ENCODE measurements around the gene DNTT. TPM values are rescaled to one million over a fixed set of nuclear protein-coding genes. Genes with fewer than 3 reads are reported as not detected.

Gene DNTT
- total RNA-seq, 6 experiments from 2014 or later, result not detected

DNA sequence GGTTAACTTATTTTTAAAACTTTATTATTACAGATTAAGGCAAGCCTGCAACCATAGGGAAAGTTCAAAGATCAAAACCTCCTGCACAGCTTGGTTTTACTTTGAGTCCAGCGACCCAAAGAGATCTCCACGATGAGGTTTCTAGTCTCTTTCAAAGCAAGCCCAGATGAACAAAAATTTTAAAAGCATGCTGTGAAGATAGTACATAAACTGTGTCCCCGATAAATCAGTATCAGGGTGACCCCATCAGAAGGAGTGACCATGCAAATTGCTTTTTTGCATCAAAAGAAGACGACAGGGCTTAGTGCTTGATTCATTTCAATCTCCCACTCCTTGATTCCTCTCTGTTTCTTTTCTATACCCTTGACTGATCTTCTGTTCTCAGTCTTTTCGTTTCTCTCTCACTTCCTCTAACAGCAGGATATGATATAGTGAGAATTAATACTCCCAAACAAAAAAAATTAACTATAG is 16.0 kb upstream of the DNTT start:
- Histone ChIP-seq H3K36me3 (no peaks in the 10 kb centered on the region), H3K9me3 (no peaks in the 10 kb centered on the region), H3K4me3 (peak overlapping the region in 2 of 3 donors; percentile 3 to 29), H3K4me1 (peaks cover 0 to 48% (median 20%) of the 10 kb centered on the region in 4 donors), H3K27ac (peak overlapping the region in 2 of 3 donors; percentile 85 to 90), H3K27me3 (no peaks in the 10 kb centered on the region)
- 19% methylated on average over 5 of the region's 5 CpGs for WGBS (ENCODE audit: insufficient coverage, low coverage, low lambda C conversion rate, missing lambda C conversion rate)
- DNase-seq (no peak), ATAC-seq (peak; percentile 13 to 35 (median 28))
- no peak for TF ChIP-seq POLR2A (IDR thresholded peaks at IDR 0.05)
- TF ChIP-seq, protein P1, sequence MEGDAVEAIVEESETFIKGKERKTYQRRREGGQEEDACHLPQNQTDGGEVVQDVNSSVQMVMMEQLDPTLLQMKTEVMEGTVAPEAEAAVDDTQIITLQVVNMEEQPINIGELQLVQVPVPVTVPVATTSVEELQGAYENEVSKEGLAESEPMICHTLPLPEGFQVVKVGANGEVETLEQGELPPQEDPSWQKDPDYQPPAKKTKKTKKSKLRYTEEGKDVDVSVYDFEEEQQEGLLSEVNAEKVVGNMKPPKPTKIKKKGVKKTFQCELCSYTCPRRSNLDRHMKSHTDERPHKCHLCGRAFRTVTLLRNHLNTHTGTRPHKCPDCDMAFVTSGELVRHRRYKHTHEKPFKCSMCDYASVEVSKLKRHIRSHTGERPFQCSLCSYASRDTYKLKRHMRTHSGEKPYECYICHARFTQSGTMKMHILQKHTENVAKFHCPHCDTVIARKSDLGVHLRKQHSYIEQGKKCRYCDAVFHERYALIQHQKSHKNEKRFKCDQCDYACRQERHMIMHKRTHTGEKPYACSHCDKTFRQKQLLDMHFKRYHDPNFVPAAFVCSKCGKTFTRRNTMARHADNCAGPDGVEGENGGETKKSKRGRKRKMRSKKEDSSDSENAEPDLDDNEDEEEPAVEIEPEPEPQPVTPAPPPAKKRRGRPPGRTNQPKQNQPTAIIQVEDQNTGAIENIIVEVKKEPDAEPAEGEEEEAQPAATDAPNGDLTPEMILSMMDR (IDR thresholded peaks at IDR 0.05), result no peak
- intact Hi-C loops (cut with DNase I), result no loop called here

DNA sequence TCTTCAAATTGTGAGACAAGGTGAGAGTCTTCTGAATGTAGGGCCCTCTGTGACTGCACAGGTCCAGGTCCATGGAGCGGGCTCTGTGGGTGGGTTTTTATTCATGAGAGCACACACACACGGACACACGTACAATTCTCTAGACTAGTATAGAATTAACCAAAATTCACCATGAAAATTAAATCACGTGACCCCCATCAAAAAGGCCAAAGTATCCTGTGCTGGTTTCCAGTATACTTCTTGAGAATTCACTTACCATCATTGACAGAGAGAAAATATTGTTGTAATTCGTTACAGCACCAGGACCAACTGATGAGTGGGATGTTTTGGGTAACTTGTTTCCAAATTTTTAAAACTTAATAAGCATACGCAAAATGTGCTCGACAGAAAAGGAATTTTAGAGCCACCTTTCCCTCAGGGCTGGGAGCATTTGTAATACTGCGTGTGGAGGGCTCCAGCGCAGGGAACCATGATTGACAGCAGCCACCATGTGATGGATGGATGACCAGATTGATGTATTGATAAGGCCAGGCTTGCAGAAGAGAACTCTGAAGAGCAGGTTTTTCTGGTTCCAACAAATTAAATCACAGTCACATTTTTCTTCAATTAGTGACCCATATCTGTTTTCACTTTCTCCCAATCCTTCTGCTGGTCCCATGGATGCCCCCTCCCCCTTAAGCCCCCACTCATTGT is 14.9 kb upstream of the DNTT start:
- DNase-seq, result no peak
- WGBS (ENCODE audit: insufficient coverage, low coverage, low lambda C conversion rate, missing lambda C conversion rate), result 90% methylated on average over 9 of the region's 9 CpGs
- intact Hi-C loops (cut with DNase I), result no loop called here
- ATAC-seq, result no peak
- no peak overlapping the region for H3K27ac ChIP-seq
- H3K9me3 ChIP-seq, result no peaks in the 10 kb centered on the region
- H3K4me3 ChIP-seq, result no peak overlapping the region
- H3K27me3 ChIP-seq, result no peaks in the 10 kb centered on the region
- TF ChIP-seq, protein P1 (IDR thresholded peaks at IDR 0.05), result no peak
- TF ChIP-seq POLR2A (IDR thresholded peaks at IDR 0.05), result no peak
- H3K4me1 ChIP-seq, result peaks cover 0 to 39% (median 16%) of the 10 kb centered on the region in 4 donors
- no peaks in the 10 kb centered on the region for H3K36me3 ChIP-seq

DNA sequence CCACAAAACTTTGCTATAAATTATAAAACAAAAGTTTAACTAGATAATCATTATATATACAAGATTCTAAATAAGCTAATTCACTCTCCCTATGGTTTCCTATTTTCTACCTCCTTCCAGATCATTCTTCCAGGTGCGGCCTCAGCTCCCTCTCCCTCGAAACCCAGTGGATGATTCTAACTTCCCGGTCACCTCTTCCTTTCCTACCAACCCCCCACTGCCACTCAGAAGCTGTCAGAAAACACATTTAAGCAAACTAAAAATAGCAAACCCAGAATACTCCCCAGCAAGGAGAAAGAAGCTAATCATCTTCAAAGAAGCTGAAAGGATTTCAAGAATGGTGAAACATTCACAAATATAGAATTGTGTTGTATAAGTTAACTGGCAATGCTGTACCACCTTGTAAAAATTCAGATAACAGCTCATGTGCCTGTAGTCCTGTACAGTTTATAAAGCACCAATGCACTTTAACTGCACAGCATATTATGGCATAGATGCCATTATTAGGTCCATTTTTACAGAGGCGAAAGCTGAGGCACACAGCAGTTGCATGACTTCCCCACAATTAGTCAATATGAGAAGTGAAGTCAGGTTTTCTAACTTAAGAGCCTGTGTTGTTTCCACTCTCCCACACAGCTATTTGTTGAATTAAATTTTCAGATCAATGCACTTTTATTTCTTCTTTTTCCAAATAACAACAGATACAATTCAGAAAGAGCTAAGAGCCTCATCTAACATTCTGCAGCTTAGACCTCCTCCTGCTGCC is 13.7 kb upstream of the DNTT start:
- H3K36me3 ChIP-seq, result no peaks in the 10 kb centered on the region
- no peak for ATAC-seq
- WGBS (ENCODE audit: insufficient coverage, low coverage, low lambda C conversion rate, missing lambda C conversion rate), result 82% methylated on average over 4 of the region's 4 CpGs
- H3K27me3 ChIP-seq, result no peaks in the 10 kb centered on the region
- intact Hi-C loops (cut with DNase I), result no loop called here
- H3K27ac ChIP-seq, result no peak overlapping the region
- no peak overlapping the region for H3K4me3 ChIP-seq
- no peaks in the 10 kb centered on the region for H3K9me3 ChIP-seq
- TF ChIP-seq POLR2A (IDR thresholded peaks at IDR 0.05), result no peak
- TF ChIP-seq, protein P1 (IDR thresholded peaks at IDR 0.05), result no peak
- peaks cover 0 to 29% (median 14%) of the 10 kb centered on the region in 4 donors for H3K4me1 ChIP-seq
- no peak for DNase-seq

DNA sequence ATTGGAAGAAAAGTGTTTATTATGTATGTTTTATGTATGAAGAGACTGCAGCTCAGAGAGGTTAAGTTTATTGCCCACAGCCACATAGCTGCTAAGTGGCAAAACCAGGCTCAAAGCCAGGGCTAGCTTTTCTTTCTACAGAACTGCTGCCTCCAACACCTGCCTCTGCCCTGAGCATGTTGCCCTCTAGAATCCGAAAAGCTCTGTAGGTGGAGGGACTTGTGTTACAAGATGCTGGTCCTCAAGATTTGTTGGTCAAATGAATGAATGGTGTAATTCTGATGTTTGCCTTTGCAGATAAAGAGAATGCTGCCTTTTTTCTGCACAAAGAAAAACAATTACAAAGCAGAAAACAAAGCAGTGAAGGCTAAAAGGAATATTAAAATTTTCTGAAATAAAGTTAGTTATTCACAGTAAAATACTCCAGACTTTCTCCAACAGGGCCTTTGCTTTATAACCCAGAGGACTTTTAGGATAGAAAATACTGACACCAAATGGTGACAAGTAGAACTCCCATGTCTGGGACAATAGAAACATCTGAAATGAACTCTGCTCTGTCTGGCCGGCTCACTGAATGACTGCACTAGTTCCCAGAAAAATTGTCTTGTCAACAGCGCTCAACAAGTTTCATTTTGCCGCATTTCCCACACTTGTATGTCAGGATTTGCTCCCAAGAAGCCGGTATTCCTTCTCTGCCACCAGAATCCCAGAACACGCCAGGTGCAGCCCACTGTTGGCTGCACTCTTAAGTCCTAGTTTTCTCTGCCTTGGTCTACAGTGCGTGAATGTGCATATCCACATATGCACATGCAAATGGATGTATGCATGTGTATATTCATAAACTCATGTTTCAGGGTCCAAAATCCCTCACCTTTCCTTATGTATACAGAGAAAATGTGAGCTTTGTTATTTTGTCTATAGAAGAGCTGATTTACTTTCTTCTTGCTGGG is 11.0 kb upstream of the DNTT start:
- intact Hi-C loops (cut with DNase I), result no loop called here
- peak; percentile 96 to 99 (median 98) for ATAC-seq
- no peaks in the 10 kb centered on the region for H3K27me3 ChIP-seq
- DNase-seq, result peak in 2 of 3 donors; percentile 30 to 52
- peaks cover 0 to 9% (median 3%) of the 10 kb centered on the region in 4 donors for H3K4me1 ChIP-seq
- H3K9me3 ChIP-seq, result no peaks in the 10 kb centered on the region
- WGBS (ENCODE audit: insufficient coverage, low coverage, low lambda C conversion rate, missing lambda C conversion rate), result 27% methylated on average over 7 of the region's 7 CpGs
- no peak overlapping the region for H3K4me3 ChIP-seq
- no peak overlapping the region for H3K27ac ChIP-seq
- H3K36me3 ChIP-seq, result no peaks in the 10 kb centered on the region
- TF ChIP-seq, protein P1 (IDR thresholded peaks at IDR 0.05), result peak; percentile 66 to 86 (median 73)
- no peak for TF ChIP-seq POLR2A (IDR thresholded peaks at IDR 0.05)

Data from right lobe of liver (tissue), 6 donors.